ENCODE results near the gene ZNF23.

DNA sequence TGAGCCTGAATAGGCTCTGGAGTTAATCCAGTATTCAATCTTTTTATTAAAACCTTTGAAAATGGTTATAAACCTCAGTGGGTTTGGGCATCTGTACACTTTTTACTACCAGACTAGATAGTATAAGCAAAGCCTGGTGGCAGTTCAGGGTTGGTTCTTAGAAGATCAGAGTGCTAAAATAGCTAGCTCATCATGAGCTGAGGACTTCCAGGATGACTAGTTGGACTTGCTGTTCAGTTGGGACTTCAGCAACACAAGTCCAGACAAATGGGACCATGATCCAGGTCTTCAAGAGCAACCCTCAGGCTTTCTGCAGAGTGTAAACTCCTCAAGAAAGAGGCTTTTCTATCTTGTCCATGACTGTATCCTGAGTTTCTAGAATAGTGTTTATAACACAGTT lies 28.3 kb upstream of the ZNF23 start:
- TF ChIP-seq, protein P1, sequence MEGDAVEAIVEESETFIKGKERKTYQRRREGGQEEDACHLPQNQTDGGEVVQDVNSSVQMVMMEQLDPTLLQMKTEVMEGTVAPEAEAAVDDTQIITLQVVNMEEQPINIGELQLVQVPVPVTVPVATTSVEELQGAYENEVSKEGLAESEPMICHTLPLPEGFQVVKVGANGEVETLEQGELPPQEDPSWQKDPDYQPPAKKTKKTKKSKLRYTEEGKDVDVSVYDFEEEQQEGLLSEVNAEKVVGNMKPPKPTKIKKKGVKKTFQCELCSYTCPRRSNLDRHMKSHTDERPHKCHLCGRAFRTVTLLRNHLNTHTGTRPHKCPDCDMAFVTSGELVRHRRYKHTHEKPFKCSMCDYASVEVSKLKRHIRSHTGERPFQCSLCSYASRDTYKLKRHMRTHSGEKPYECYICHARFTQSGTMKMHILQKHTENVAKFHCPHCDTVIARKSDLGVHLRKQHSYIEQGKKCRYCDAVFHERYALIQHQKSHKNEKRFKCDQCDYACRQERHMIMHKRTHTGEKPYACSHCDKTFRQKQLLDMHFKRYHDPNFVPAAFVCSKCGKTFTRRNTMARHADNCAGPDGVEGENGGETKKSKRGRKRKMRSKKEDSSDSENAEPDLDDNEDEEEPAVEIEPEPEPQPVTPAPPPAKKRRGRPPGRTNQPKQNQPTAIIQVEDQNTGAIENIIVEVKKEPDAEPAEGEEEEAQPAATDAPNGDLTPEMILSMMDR (IDR thresholded peaks at IDR 0.05; ENCODE audit: low read depth, low read length, missing input control): no peak
- TF ChIP-seq, protein P2, sequence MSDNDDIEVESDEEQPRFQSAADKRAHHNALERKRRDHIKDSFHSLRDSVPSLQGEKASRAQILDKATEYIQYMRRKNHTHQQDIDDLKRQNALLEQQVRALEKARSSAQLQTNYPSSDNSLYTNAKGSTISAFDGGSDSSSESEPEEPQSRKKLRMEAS (IDR thresholded peaks at IDR 0.05): no peak
- TF ChIP-seq, protein P3, sequence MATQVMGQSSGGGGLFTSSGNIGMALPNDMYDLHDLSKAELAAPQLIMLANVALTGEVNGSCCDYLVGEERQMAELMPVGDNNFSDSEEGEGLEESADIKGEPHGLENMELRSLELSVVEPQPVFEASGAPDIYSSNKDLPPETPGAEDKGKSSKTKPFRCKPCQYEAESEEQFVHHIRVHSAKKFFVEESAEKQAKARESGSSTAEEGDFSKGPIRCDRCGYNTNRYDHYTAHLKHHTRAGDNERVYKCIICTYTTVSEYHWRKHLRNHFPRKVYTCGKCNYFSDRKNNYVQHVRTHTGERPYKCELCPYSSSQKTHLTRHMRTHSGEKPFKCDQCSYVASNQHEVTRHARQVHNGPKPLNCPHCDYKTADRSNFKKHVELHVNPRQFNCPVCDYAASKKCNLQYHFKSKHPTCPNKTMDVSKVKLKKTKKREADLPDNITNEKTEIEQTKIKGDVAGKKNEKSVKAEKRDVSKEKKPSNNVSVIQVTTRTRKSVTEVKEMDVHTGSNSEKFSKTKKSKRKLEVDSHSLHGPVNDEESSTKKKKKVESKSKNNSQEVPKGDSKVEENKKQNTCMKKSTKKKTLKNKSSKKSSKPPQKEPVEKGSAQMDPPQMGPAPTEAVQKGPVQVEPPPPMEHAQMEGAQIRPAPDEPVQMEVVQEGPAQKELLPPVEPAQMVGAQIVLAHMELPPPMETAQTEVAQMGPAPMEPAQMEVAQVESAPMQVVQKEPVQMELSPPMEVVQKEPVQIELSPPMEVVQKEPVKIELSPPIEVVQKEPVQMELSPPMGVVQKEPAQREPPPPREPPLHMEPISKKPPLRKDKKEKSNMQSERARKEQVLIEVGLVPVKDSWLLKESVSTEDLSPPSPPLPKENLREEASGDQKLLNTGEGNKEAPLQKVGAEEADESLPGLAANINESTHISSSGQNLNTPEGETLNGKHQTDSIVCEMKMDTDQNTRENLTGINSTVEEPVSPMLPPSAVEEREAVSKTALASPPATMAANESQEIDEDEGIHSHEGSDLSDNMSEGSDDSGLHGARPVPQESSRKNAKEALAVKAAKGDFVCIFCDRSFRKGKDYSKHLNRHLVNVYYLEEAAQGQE (IDR thresholded peaks at IDR 0.05): no peak
- TF ChIP-seq YY1 (IDR thresholded peaks at IDR 0.05): no peak
- no peak for TF ChIP-seq RAD21 (IDR thresholded peaks at IDR 0.05)
- TF ChIP-seq JUND (IDR thresholded peaks at IDR 0.05): no peak
- no peak for TF ChIP-seq TAF1 (conservative IDR thresholded peaks at IDR 0.05)
